ENCODE measurements around the gene MAP2K4.
"Not testable (repeated sequence)": the region's sequence is repeated elsewhere in the genome, so short reads cannot be mapped to it uniquely, and the experiment has no call there.

MAP2K4 gene

DNA sequence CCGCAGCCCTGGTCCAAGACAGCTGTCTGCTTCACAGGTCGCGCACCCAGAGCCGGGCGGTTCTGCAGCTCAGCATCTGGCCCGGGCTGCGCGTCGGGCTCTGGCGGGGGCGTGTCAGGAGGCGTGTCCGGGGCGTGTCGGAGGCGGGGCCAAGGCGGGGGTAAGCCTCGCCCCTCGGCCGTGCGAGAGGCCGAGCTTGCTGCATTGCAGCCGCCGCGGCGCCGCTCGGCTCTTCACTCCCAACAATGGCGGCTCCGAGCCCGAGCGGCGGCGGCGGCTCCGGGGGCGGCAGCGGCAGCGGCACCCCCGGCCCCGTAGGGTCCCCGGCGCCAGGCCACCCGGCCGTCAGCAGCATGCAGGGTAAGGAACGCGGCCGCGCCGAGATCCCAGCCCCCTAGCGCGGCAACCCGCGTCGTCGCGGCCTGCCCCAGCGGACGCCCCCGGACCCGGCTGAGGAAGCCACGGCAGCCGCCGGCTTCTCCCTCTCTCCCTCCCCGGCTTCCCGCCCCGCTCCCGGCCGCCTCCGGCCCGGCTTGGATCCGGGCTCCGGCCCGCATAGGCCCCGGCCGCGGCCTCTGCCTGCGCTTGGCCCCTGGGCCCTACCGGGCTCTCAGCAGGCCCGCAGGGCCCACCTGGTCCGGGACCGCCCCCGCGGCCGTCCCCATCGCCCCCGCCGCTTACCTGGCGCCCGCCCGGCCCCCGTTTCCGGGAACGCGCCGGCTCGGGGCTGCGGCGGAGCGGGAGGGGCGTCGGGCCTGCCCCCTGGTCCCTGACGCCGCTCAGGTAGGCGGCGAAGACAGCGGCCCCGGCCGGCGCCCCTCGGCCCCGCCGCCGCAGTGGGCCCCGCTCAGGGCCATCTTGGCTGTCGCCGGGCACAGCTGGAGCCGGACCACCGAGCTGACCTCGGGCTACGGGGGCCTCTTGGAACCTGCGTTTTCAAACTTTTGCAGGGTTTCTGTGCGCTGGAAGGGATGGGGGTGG is at the start of gene MAP2K4:
TSS of gene MAP2K4 (plus strand) at position 236 of the 981 bp plus-strand sequence. CDS start at position 246, 10 bp downstream.
- Mint-ChIP-seq H3K27me3 (ENCODE audit: low read depth) (peaks cover 17% of the 10 kb centered on the region), H3K27ac (peak within 1 kb of the TSS; percentile 49), H3K4me1 (ENCODE audit: low read depth) (peaks cover 22% of the 10 kb centered on the region), H3K4me3 (peak within 1 kb of the TSS; percentile 73), H3K9me3 (no peaks in the 10 kb centered on the region), H3K36me3 (ENCODE audit: low read depth) (no peaks in the 10 kb centered on the region)

DNA sequence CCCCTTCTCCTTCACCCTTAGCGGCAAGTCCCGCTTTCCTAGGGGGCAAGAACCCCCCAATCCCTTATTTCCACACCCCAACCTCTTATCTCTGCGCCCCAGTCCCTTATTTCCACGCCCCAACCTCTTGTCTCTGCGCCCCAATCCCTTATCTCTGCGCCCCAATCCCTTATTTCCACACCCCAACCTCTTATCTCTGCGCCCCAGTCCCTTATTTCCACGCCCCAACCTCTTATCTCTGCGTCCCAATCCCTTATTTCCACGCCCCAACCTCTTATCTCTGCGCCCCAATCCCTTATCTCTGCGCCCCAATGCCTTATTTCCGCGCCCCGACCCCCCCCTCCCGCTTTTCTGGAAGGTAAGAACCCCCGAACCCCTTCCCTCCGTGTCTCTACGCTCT is 47.9 kb upstream of the MAP2K4 start:
- H3K27me3 Mint-ChIP-seq (ENCODE audit: low read depth); H3K4me1 Mint-ChIP-seq (ENCODE audit: low read depth); H3K4me3 Mint-ChIP-seq; H3K27ac Mint-ChIP-seq: not testable (repeated sequence)
- H3K9me3 Mint-ChIP-seq = peaks cover 22% of the 10 kb centered on the region
- peaks cover 13% of the 10 kb centered on the region for H3K36me3 Mint-ChIP-seq (ENCODE audit: low read depth)

DNA sequence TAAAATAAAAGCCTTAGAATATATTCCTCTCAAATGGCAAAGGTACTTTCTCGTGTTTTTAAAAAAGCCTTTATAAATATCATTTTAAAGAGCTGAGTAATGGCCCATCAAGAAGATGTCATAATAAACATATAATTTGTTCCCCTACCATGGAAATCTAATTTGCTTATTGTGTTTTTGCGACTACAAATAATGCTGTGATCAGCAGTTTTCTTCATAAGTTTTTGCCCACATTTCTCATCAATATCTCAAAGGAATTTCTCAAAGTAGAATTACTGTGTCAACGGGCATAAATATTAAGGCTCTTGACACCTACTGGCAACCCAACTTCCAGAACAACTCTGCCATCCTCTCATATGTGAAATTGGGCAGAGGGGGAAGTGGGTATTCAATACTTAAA is 40.9 kb upstream of the MAP2K4 start:
- Mint-ChIP-seq H3K4me3 (no peak overlapping the region), H3K27me3 (ENCODE audit: low read depth) (no peaks in the 10 kb centered on the region), H3K9me3 (no peaks in the 10 kb centered on the region), H3K36me3 (ENCODE audit: low read depth) (peaks cover 35% of the 10 kb centered on the region), H3K27ac (no peak overlapping the region), H3K4me1 (ENCODE audit: low read depth) (no peaks in the 10 kb centered on the region)

DNA sequence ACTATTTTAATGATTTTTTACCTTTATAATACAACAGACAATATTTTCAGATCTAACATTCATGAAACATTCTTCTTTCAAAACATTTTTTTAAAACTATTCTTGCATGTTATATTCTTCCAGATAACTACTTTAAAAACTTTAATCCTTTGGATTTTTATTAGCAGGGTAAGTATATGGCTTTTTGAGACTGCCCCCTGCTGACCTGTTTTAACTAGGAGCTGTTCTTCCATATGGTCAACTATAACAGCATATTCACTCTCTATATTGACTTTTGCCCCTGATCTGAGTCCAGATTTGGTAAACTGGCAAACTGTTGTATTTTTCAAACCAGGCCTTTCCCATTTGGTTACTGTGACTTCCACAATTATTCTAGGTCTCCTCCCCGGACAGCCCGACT is 39.9 kb upstream of the MAP2K4 start:
- Mint-ChIP-seq H3K27ac (no peak overlapping the region), H3K4me1 (ENCODE audit: low read depth) (no peaks in the 10 kb centered on the region), H3K27me3 (ENCODE audit: low read depth) (no peaks in the 10 kb centered on the region), H3K4me3 (no peak overlapping the region), H3K36me3 (ENCODE audit: low read depth) (peaks cover 33% of the 10 kb centered on the region), H3K9me3 (no peaks in the 10 kb centered on the region)

DNA sequence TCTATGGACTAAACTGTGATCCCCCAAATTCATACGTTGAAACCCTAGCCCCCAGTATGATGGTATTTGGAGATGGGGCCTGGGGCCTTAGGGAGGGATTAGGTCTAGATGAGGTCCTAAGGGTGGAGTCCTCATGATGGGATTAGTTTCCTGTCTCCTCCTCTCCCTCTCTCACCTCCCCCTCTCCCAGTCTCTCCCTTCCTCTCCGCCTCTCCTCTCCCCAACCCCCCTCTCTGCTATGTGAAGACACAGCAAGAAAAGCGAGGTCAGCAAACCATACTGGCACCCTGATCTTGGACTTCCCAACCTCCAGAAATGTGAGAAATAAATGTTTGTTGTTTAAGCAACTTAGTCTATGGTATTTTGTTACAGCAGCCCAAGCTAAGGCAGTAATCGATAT is 38.8 kb upstream of the MAP2K4 start:
- Mint-ChIP-seq H3K36me3 (ENCODE audit: low read depth) (peaks cover 30% of the 10 kb centered on the region), H3K4me3 (no peak overlapping the region), H3K27me3 (ENCODE audit: low read depth) (no peaks in the 10 kb centered on the region), H3K4me1 (ENCODE audit: low read depth) (no peaks in the 10 kb centered on the region), H3K9me3 (no peaks in the 10 kb centered on the region), H3K27ac (no peak overlapping the region)

DNA sequence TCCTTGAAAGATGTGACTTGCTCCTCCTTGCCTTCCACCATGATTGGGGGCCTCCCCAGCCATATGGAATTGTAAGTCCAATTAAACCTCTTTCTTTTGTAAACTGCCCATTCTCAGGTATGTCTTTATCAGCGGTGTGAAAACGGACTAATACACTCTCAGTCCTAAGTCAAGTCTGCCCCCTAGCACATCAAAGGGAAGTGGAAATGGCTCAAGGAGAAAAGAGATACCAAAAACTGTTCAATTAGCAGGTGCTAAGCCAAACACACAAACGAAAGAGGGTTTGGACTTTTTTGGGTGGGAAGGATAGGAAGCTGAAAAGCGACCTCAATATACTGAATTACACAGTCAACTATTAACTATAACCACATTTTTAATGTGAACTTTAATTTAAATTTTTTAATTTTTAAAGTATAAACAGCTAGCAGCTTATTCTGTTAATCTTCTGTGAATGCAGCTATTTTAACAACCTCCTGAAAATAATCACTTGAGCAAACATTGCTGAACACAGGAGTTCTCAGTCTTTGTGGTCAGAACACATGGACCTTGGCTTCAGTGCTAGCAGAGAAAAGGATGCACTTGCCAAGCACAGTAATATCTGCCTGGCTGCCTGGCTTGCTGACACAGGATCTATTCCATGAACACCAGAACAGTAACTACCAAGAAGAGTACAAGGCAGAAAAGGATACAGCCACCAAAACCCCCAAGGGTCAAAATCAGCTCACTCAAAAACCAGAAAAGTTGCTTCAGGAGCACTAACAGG is 34.3 kb upstream of the MAP2K4 start:
- Mint-ChIP-seq H3K27me3 (ENCODE audit: low read depth) (no peaks in the 10 kb centered on the region), H3K4me3 (no peak overlapping the region), H3K36me3 (ENCODE audit: low read depth) (peaks cover 15% of the 10 kb centered on the region), H3K4me1 (ENCODE audit: low read depth) (peaks cover 5% of the 10 kb centered on the region), H3K27ac (no peak overlapping the region), H3K9me3 (no peaks in the 10 kb centered on the region)

DNA sequence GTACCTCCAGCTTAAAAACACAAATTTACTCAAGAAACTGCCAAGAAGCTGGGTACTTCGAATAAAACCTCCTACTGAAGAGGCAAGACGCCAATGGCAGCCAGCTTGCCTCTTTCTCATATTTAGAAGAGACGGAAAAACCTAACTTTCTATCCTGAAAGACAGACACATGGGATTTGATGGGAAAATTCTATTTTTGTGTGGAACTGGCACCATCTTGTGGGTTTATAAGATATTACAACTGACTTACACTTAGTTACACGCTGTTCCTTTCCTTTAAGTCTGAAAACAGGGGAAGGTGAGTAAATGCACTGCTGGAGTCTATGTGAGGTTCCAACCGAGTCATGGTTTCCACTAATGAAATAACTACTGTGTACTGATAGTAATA is 33.7 kb upstream of the MAP2K4 start:
- H3K9me3 Mint-ChIP-seq = no peaks in the 10 kb centered on the region
- peaks cover 5% of the 10 kb centered on the region for H3K4me1 Mint-ChIP-seq (ENCODE audit: low read depth)
- H3K27me3 Mint-ChIP-seq (ENCODE audit: low read depth) = no peaks in the 10 kb centered on the region
- H3K27ac Mint-ChIP-seq = no peak overlapping the region
- H3K4me3 Mint-ChIP-seq = no peak overlapping the region
- peaks cover 16% of the 10 kb centered on the region for H3K36me3 Mint-ChIP-seq (ENCODE audit: low read depth)

DNA sequence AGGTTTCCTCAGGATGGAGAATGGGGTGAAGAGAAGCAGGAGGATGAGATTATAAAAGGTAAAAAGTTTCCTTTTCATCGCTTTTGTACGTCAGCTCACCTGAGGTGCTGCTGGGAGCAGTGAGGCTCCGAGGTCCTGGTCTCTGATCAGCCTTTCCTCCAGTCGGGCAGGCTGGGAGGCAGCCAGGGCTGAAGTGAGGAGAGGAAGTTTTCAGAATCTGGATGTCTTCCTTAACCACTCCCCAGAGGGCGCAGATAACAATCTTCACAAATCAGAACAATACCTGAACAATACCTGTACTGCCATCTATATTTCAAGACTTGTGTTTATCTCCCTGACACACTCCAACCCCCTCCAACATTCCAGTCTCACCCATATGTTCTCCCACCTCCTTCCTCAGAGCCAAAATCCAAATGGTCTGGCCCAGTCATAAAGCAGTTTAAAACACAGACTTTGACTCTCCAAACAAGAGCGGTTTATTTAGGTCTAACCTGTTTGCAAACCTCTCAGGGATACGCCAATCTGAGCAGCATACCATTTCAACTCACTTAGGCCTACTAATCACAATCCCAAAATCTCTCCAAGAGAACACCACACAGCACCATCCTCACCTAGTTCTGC is 30.2 kb upstream of the MAP2K4 start:
- Mint-ChIP-seq H3K27ac (no peak overlapping the region), H3K4me1 (ENCODE audit: low read depth) (peaks cover 13% of the 10 kb centered on the region), H3K36me3 (ENCODE audit: low read depth) (peaks cover 4% of the 10 kb centered on the region), H3K4me3 (no peak overlapping the region), H3K27me3 (ENCODE audit: low read depth) (no peaks in the 10 kb centered on the region), H3K9me3 (no peaks in the 10 kb centered on the region)

DNA sequence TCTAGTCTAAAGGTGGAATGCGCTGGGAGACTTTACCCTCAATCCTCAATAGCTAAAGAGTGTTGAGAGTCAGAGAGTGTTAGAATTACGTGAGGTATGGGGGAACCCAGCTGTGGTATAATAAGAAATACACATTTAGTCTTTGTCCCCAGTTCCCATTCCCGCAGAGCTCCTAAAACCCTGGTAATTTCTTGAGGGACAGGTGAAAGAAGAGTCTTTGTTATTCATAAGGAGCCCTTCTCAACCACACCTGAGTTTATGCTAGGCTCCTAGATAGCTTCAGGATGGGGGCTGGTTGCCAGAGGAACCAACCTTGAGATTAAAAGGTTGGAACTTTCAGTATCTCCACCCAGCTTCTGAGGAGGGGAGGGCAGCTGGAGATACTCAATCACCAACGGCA is 29.2 kb upstream of the MAP2K4 start:
- peaks cover 20% of the 10 kb centered on the region for H3K4me1 Mint-ChIP-seq (ENCODE audit: low read depth)
- H3K9me3 Mint-ChIP-seq = no peaks in the 10 kb centered on the region
- no peaks in the 10 kb centered on the region for H3K27me3 Mint-ChIP-seq (ENCODE audit: low read depth)
- H3K27ac Mint-ChIP-seq = no peak overlapping the region
- H3K36me3 Mint-ChIP-seq (ENCODE audit: low read depth) = peaks cover 4% of the 10 kb centered on the region
- H3K4me3 Mint-ChIP-seq = no peak overlapping the region

DNA sequence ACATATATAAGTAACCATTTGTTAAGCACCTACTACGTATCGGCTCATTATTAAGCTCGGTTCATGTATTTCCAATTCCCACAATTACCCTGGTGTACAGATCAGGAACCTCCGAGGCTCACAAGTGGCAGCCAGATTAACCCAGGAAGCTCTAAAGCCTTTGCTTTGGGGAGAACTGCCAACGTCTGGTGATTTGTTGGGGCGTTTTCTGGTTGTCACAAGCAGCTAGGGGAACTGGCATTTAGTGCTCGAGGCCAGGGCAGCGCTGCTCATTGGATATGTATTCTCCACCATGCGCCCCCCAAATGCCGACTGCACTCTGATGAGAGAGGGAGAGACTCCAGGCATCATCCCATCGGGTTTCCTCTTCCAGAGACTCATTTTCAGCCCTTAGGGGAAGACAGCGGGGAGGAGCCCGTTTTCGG is 23.9 kb upstream of the MAP2K4 start:
- Mint-ChIP-seq H3K36me3 (ENCODE audit: low read depth) (peaks cover 6% of the 10 kb centered on the region), H3K4me1 (ENCODE audit: low read depth) (peaks cover 23% of the 10 kb centered on the region), H3K9me3 (no peaks in the 10 kb centered on the region), H3K4me3 (peak overlapping the region; percentile 90), H3K27me3 (ENCODE audit: low read depth) (no peaks in the 10 kb centered on the region), H3K27ac (peak overlapping the region; percentile 89)

DNA sequence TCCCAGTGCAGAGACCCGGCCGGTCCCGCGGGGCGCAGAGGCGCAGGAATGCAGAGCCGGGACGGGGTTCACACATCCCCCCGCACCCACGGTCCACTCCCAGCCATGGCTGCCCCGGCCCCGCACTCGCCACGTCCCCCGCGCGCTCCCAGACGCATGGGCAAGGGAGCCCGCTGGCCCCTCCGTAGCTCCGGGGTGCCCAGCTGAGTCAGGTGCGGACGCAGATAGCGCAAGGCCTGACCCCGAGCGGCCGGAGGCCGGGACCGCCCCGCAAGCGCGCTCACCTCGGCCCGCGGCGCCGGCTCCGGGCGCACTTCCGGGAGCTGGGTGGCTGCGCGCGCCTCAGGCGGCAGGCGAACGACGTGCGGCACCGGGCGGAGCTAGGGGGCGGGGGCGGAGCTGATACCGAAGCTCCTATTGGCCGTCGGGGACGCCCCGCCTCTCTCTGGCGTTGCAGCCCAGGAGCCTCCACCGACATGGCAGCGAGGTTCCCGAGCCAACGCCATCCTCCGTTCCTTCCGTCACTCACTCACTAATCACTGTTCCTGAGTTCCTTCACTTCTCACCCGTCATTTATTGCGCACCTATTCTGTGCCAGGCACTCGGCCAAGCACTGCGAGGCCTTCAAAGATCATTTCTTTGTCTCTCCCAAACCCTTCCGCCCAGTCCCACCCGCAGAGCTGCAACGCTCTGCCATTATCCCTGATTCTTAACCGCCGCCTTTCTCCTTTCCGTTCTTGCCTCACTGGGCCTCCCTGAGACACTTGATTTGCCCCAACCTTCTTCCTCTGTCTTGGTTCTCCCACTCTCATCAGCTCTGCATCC is 23.3 kb upstream of the MAP2K4 start, which contains the start of gene ZNF18:
TSS of gene ZNF18 (minus strand) at position 329 of the 825 bp plus-strand sequence. CDS start 4,646 bp downstream, outside the sequence.
- H3K27me3 Mint-ChIP-seq (ENCODE audit: low read depth) = peaks cover under 1% of the 10 kb centered on the region
- no peaks in the 10 kb centered on the region for H3K9me3 Mint-ChIP-seq
- peak within 1 kb of the TSS; percentile 89 for H3K27ac Mint-ChIP-seq
- H3K36me3 Mint-ChIP-seq (ENCODE audit: low read depth) = peaks cover 3% of the 10 kb centered on the region
- peak within 1 kb of the TSS; percentile 90 for H3K4me3 Mint-ChIP-seq
- peaks cover 23% of the 10 kb centered on the region for H3K4me1 Mint-ChIP-seq (ENCODE audit: low read depth)

DNA sequence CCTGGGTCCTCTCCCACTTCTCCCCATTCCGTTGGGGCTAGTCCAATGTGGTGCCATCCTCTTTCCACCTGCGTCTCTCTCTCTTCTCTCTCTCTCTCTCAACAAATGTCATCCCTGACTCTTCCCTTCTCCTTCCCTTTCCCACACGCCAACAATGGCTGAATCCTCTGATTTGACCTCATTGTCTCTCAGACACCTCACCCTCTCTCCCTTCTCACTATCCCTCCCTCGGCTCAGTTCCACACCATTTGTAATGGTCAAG is 22.8 kb upstream of the MAP2K4 start:
- Mint-ChIP-seq H3K36me3 (ENCODE audit: low read depth) (peaks cover 3% of the 10 kb centered on the region), H3K27ac (peak overlapping the region; percentile 81), H3K27me3 (ENCODE audit: low read depth) (peaks cover 6% of the 10 kb centered on the region), H3K4me3 (peak overlapping the region; percentile 88), H3K4me1 (ENCODE audit: low read depth) (peaks cover 23% of the 10 kb centered on the region), H3K9me3 (no peaks in the 10 kb centered on the region)

DNA sequence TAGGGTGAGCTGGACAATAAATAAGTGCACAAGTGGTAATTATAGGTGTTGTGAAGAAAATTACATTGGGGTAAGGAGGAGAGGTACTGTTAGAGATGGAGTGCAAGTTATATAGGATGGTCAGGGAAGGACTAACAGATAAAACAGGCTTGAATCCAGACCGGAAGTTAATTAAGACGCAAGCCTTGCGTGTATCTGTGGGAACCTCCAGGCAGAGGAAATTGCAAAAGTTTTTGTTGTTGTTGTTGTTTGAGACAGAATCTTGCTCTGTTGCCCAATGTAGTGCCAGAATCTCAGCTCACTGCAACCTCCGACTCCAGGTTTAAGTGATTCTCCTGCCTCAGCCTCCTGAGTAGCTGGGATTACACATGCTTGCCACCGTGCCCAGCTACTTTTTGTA is 21.0 kb upstream of the MAP2K4 start:
- peaks cover 20% of the 10 kb centered on the region for H3K4me1 Mint-ChIP-seq (ENCODE audit: low read depth)
- H3K27ac Mint-ChIP-seq = no peak overlapping the region
- peaks cover 6% of the 10 kb centered on the region for H3K27me3 Mint-ChIP-seq (ENCODE audit: low read depth)
- no peak overlapping the region for H3K4me3 Mint-ChIP-seq
- no peaks in the 10 kb centered on the region for H3K9me3 Mint-ChIP-seq
- peaks cover 3% of the 10 kb centered on the region for H3K36me3 Mint-ChIP-seq (ENCODE audit: low read depth)

DNA sequence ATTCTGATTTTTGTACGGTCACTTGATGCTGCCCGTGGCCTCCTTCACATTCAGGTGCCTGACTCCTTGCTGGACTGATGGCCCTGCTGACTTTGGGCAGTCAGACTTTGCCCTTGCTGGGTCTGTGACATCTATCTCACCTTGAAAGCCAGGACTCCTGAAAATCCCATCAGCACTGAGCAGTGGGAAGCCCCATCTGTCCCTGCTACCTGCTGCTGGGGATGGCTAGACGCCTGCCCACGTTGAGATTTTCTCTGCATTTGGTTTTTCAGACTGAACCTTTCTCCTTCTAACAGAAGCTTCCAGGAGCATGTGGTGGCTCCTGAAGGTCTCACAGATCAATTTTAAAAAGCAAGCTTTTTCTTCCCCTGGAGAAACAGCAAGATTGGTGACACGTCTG is 13.2 kb upstream of the MAP2K4 start:
- no peak overlapping the region for H3K27ac Mint-ChIP-seq
- no peaks in the 10 kb centered on the region for H3K9me3 Mint-ChIP-seq
- no peaks in the 10 kb centered on the region for H3K36me3 Mint-ChIP-seq (ENCODE audit: low read depth)
- H3K27me3 Mint-ChIP-seq (ENCODE audit: low read depth) = peaks cover 8% of the 10 kb centered on the region
- H3K4me1 Mint-ChIP-seq (ENCODE audit: low read depth) = no peaks in the 10 kb centered on the region
- H3K4me3 Mint-ChIP-seq = no peak overlapping the region
